DMS153 (cell line): ENCODE measurements around the gene SGMS1.
A peak's percentile ranks its signal among the peaks of the same experiment; 100 is the strongest.
"Not testable (repeated sequence)": the region's sequence is repeated elsewhere in the genome, so short reads cannot be mapped to it uniquely, and the experiment has no call there.

Experiments
- DNase-seq: peaks from one replicate; lab custom pipeline; 2025; lab: John Stamatoyannopoulos, UW

Gene SGMS1

DNA sequence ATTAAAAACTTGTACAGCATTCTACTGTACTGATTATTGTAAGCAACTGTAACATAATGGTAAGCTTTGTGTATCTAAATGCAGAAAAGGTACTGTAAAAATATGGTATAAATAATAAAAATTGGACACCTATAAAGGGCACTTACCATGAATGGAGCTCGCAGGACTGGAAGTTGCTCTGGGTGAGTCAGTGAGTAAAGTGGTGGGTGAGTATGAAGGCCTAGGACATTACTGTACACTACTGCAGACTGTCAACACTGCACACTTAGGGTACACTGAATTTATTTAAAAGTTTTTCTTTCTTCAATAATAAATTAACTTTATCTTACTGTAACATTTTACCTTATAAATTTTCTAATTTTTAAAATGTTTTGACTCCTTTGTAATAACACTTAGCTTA, 253.8 kb downstream of the SGMS1 start:
- DNase-seq: no peak

DNA sequence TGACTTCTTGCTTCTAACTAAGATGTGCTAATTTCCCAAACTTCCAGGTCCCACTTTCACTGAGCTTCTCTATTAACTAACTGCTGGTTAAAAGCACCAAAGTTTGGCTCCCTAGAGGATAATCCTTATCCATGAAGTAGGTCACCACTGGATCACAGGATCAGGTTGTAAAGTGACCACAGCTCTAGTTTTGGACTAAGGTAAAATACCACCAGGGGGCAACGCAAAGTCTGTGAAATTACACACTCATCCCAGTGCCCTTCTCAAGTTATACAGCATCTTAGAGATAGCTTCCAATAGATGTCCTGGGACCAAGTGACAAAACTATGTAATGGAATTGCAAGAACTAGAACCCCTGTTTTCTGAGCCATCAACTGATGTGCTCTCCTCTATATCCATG, 256.0 kb downstream of the SGMS1 start:
- DNase-seq: no peak

DNA sequence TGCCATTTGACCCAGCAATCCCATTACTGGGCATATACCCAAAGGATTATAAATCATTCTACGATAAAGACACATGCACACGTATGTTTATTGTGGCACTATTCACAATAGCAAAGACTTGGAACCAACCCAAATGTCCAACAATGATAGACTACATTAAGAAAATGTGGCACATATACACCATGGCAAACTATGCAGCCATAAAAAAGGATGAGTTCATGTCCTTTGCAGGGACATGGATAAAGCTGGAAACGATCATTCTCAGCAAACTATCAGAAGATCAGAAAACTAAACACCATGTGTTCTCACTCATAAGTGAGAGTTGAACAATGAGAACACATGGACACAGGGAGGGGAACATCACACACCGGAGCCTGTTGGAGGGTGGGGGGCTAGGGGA, 257.3 kb downstream of the SGMS1 start:
- not testable (repeated sequence) for DNase-seq

DNA sequence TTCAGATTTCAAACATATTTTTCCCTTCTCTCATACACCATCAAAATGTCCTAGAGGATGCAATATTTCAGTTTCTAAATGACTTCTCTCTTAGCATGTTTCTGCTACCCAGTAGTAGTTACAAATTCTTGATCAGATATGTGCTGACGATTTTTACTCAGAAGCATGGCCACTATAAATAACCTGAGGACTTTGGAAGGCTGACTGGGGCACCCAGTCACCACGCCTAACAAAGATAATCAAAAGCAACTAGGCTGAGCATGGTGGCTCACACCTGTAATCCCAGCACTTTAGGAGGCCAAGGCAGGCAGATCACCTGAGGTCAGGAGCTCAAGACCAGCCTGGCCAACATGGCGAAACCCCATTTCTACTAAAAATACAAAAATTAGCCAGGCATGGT, 259.0 kb downstream of the SGMS1 start:
- DNase-seq: not testable (repeated sequence)

DNA sequence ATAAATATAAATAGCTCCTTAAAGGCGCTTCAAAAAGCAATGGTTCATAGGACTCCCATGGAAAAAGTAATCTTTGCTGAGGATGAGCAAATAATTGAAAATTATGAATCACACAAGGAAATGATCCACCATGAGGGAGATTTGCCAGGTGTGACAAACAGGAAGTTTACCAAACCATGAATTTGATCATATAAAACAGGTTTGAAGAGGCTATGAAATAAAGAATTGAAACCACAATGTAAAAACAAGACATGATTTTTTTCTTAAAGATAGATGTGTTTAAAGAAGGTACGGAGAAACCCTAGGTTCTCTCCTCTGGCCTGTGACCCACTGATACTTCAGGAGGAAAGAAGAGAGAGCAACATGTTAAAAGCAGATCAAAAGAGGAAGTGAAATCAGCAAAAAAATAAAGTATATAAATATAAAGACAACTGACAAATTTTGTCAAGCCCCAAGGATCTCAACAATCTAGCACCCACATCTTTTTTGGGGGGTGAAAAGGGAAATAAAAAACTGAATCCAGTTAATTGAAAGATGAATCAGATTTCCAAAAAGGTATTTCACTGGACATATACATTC, 261.1 kb downstream of the SGMS1 start:
- peak; percentile 42 for DNase-seq

DNA sequence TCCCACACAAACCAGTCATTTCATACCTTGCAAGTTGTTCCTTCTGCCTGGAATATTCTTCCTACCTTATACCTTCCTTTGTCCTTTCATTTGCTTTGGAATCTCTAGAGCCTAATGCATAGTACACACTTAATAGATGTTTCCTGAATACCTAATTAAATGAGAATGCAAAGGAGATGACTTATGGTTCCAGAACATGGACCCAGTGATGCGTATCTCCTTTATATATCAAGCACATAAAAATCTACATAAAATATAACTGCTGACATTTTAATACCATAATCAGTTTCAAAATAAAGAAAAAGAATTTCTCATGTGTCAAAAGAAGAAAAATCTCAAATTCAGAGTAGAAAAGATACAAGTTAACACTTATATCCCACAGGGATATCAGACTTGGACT, 261.8 kb downstream of the SGMS1 start:
- DNase-seq: no peak

DNA sequence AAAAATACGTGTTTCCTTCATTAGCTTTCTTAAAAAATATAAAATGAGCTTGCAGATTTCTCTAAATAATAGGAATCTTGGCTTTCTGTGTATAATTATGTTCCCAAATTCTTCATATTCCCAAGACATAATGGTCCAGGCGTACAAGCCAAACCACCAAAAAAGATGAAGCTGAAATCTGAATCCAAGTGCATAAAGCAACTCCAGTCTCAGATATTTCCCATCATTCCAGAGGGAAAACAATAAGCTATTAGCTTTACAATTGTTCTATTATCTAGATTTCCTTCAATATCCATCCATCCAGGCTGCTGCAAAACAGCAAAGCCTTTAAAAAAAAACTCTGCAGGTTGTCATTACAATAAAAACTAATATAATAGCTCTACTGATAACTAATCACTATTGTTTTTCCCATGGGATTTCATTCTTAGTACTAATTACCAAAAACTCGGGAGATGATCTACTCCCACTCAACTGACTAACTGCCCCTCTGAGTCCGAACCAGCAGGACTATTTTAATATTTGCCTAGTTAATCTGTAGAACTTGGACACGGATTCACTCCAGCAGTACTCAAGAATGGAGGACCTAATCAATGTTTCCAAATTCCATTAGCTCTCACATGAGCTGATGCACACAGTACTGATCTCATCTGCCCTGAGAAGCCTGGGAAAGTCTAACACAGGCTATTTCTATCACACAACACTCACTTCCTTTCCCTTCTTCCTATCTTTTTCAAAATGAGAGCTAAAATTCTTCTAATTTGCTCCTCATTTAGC, 263.5 kb downstream of the SGMS1 start:
- no peak for DNase-seq

DNA sequence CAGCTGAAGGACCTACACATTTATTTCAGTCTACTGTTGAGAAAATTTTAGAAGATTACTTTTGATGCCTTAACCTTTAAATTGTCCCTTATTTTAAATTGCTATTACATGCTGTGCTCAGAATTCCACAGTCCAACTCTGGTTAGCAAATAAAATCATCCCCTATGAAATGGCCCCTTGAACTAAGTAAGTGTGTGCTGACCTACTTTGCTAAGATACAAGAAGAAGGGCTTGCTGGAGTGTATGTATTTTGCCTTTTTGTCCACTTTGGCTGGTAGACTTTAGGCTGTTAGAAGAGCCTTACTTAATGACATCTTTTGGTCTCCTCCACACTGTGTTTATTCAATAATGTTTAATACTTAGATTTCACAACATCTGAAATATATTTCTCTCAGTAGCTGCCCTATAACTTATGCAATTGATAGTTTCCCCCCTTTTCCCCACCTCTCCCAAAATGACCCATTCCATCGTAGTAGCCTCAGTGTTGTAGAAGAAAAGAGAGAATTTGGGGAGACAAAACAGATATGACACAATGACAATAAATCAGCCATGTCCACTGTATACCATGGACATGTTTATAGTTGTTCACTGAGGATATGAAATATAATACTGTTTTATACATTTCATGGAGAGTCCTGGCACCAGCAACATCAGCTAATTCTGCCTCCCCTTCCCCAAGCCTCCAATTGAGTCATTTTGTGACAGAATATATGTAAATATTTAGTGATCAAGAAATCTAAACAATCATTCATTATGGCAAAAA, 264.6 kb downstream of the SGMS1 start:
- DNase-seq: no peak

DNA sequence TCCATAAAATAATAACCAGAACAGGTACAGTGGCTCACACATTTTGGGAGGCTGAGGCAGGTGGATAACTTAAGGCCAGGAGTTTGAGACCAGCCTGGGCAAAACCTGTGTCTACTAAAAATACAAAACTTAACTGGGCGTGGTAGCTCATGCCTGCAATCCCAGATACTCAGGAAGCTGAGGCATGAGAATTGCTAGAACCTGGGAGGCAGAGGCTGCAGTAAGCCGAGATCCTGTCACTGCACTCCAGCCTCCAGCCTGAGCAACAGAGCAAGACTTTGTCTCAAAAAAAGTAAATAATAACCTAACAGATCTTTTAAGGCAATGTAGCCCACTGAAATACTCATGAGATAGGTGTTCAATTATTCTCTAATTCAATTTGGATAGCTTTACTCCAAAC, 265.3 kb downstream of the SGMS1 start:
- no peak for DNase-seq

DNA sequence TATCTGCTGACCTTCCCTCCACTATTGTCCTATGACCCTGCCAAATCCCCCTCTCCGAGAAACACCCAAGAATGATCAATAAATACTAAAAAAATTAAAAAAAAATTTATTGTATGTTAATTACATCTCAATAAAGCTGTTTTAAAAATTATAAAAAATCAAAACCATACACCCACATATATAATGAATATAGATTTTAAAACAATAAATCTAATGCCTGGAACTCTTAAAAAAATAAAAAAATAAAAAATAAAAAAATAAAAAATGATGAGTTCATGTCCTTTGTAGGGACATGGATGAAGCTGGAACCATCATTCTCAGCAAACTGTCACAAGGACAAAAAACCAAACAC, 267.3 kb downstream of the SGMS1 start:
- not testable (repeated sequence) for DNase-seq

DNA sequence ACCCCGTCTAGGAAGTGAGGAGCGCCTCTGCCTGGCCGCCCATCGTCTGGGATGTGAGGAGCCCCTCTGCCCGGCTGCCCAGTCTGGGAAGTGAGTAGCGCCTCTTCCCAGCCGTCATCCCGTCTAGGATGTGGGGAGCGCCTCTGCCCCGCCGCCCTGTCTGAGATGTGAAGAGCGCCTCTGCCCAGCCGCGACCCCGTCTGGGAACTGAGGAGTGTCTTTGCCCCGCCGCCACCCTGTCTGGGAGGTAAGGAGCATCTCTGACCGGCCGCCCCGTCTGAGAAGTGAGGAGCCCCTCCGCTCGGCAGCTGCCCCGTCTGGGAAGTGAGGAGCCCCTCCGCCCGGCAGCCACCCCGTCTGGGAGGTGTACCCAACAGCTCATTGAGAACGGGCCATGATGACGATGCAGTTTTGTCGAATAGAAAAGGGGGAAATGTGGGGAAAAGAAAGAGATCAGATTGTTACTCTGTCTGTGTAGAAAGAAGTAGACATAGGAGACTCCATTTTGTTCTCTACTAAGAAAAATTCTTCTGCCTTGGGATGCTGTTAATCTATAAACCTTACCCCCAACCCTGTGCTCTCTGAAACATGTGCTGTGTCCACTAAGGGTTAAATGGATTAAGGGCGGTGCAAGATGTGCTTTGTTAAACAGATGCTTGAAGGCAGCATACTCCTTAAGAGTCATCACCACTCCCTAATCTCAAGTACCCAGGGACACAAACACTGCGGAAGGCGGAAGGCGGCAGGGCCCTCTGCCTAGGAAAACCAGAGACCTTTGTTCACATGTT, 267.9 kb downstream of the SGMS1 start:
- DNase-seq: not testable (repeated sequence)

DNA sequence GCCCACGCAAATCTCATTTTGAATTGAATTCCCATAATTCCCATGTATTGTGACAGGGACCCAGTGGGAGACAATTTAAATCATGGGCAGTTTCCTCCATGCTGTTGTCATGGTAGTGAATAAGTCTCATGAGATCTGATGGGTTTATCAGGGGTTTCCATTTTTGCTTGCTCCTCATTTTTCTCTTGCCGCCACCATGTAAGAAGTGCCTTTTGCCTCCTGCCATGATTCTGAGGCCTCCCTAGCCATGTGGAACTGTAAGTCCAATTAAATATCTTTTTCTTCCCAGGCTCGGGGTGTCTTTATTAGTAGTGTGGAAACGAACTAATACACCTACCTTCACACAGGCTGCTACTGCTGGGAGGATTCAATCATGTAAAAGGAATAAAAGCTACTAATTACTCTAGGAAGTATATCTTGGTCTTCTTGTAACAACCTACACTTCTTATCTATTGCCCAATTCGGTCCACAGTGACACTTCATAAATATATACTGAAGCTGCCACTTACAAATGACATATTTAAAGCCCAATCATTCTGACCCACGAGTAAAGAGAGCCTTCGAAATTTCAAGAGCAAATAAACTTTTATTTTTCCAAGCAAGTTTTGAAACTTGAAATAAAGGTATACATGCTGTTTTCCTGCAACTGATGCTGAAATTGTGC, 272.1 kb downstream of the SGMS1 start:
- DNase-seq: no peak

DNA sequence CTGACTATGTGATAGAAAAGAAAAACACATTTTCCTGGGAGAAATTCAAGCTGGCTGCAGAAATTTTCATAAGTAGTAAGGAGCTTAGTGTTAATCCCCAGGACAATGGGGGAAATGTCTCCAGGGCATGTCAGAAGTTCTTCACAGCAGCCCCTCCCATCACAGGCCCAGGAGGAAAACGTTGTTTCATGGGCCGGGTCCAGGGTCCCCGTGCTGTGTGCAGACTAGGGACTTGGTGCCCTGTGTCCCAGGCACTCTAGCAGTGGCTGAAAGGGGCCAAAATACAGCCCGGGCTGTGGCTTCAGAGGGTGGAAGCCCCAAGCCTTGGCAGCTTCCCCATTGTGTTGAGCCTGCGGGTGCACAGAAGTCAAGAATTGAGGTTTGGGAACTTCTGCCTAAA, 273.4 kb downstream of the SGMS1 start:
- DNase-seq: no peak

DNA sequence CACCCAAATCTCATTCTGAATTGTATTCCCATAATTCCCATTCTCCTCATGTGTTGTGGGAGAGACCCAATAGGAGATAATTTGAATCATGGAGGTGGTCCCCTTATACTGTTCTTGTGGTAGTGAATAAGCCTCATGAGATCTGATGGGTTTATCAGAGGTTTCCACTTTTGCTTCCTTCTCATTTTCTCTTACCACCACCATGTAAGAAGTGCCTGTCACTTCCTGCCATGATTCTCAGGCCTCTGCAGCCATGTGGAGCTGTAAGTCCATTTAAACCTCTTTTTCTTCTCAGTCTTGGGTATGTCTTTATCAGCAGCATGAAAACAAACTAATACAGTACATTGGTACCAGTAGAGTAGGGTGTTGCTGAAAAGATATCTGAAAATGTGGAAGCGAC, 274.2 kb downstream of the SGMS1 start:
- no peak for DNase-seq

DNA sequence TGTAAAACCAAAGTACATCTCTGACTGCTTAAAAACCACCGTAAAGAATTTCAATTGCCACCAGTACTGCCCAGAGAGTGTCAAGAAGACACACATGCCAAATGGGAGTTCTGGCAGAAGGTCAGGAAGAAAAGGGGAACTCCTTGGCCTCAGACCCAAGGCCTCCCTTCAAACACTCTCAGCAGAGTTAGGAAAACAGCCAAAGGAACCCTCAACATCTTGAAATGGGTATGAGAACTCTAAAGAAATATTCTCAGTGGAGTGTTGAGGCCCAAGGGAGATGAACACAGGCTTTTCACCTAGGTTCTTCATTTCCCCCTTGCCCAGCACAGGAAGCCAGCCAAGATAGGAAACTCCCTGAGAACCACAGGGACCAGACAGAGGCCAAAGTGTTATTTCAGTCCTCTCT, 276.4 kb downstream of the SGMS1 start:
- no peak for DNase-seq

DNA sequence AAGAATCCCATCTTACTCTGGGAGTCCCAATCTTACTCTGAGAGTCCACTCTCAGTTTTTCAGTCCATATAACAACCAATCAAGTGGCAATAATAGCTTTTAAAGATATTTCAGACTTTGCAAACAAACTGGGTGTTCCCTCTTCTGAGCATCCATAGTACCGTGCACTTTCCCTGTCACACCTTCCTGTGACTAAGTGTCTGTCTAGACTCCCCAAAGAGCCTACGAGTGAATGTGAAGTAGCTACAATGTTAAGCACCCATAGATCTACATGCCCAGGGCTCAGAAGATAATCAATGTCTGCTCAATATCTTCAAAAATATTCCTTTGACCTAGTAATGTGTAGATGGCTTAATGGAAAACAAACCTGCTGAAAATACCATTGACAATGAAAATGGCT, 276.8 kb downstream of the SGMS1 start:
- no peak for DNase-seq

DNA sequence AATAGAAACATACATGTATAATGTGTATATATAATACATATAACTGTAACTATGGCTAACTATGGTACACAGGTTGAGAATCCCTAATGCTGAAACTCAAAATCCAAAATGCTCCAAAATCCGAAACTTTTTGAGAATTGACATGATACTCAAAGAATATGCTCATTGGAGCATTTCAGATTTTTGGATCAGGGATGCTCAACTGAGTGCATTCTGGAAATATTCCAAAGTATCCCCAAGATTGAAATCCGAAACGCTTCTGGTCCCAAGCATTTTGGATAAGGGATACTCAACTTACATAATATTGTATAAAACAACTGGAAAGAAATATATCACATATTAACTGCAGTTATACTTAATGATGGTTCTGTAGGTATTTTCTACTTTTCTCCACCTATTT, 278.2 kb downstream of the SGMS1 start:
- DNase-seq: no peak

DNA sequence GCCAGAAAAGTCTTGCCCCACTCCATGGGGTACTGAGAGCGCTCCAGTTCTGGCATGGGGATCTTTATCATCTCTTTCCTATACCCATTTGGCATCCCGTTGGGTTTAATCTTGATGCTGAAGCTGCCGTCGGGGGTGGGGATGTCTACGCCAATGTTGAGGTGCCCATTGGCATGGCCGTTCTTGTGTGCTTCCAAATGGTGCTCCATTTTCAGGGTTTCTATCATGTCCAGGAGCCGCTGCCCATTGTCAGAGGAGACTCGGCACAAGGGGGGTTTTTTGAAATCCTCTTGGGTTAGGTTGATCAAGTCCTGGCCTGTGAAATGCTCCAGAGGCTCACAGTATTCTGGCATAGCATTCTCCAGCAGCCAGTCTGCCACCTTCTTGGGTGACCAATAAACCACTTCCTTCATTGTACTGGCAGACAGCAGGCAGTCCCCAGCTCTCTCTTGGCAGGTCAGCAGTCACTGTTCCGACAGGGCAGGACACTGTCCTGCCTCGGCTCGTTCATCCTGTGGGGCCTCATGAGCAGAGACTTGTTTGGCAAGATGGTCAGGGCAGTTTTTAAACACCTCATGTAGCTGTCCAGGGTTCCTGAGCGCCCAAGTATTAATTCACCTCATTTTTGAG, 279.9 kb downstream of the SGMS1 start:
- no peak for DNase-seq

DNA sequence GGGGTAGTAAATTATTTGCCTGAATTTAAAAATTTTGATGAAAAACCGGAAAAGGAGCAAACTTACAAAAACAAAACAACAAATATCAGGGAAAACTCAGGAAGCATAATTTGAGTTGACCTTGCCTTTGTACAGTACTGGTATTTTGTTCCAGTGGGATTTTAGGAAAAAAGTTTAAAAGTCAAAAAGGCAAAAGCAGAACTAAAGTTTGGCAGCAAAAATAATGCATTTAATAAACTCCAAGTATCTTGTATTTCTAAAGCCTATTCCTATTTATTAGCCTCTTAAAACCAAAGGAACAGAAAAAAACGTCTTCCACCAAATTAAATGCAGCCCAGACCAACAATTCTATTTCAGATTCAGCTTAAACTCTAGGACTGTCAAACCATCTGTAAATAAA, 281.8 kb downstream of the SGMS1 start:
- no peak for DNase-seq

DNA sequence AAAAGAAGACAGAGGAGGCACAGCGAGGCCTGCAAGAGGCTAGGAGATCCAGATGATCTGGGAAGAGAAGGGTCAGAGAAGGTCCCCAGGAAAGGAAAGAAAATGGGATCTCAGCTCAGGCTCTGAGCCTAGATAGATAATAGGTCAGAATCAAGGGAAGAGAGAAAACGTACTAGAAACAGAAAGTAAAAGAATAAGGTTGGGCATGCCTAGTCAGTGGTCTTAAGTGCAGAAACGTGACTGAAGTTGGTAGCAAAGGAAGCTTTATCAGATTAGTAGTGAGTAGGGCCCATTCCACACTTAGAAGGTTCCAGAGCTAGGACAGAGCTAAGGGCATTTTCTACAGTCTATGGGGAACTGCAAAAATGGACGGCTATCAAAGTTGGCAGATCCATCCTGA, 287.6 kb downstream of the SGMS1 start:
- no peak for DNase-seq

DNA sequence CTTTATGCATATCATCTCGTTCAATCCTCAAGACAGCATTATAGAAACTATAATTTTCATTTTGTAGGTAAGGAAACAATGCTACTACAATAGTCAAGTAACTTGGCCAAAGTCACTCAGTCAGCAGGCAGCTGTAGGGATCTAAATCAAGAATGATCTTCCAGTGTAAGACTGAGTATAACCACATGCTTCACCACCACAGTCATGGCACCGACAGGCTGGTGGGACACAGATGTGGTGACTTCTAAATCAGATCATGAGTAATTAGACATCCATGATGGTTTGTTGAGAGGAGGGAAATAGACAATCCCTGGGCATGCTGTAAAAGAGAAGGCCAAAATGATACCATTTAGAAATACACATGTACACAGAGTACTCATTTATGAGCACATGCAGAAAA, 288.4 kb downstream of the SGMS1 start:
- no peak for DNase-seq

DNA sequence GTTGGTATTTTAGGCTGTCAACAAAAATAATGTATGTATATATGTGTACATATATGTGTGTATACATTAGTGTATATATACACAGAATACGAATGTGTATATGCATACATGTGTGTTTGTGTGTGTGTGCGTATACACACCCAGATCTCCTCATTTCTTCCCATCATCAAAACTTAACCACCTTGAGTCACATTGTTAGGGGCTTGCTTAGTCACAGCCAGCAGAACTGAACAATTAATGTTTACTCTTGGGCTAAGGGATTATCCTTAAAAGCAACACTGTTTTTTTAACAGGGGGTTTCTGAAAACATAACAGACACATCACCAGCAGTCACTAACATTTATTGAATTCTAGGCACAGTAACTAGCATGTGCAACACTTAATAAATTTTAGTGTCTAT, 289.5 kb downstream of the SGMS1 start:
- DNase-seq: no peak
